Panc1 (cell line): ENCODE data around the gene H3-3A. TPM values are rescaled to one million over a fixed set of nuclear protein-coding genes. Genes with fewer than 3 reads are reported as not detected.

Experiments
- ATAC-seq: fragments of 200-7000 bp; cut with Tn5 transposase; 2 replicates; pipeline ENCODE4 v1.9.1; 2020; ENCODE audit warnings: mild to moderate bottlenecking, moderate library complexity
- BruUV-seq: library from RNA; stranded (reverse); fragments of 400-500 nt; replicated peaks from 2 replicates; lab custom pipeline; 2021; lab: Mats Ljungman, UMichigan
- CTCF ChIA-PET: fragments of 300-600 bp; sonication (Branson Sonifier 250); formaldehyde crosslinking; loops from one replicate; lab custom pipeline; 2022; ENCODE audit warnings: antibody characterized with exemption; lab: Charles Lee
- POLR2A ChIA-PET: fragments of 300-600 bp; sonication (Branson Sonifier 250); formaldehyde crosslinking; loops from one replicate; lab custom pipeline; 2022; ENCODE audit warnings: antibody characterized with exemption; lab: Charles Lee
- DNase-seq: peaks from one replicate; pipeline ENCODE4 v3.0.0-alpha.2; 2010; ENCODE audit warnings: low read depth, low spot score
- H3K27ac ChIP-seq: 2 replicates; pipeline ENCODE4 v1.5.1; 2011; ENCODE audit warnings: mild to moderate bottlenecking, low read length, inconsistent platforms
- H3K27me3 ChIP-seq: fragments of 200-500 bp; sonication (Bioruptor generic); 2 replicates; pipeline ENCODE4 v1.6.0; 2014; ENCODE audit warnings: low read length, inconsistent platforms; ENCODE audit not compliant: control insufficient read depth, insufficient read depth
- H3K36me3 ChIP-seq: fragments of 200-500 bp; sonication (Bioruptor generic); 2 replicates; pipeline ENCODE4 v1.5.1; 2014; ENCODE audit warnings: inconsistent platforms, mild to moderate bottlenecking, low read length, moderate library complexity; ENCODE audit not compliant: control insufficient read depth, insufficient read depth
- H3K4me1 ChIP-seq: 2 replicates; pipeline ENCODE4 v1.5.1; 2011; ENCODE audit warnings: inconsistent platforms, mild to moderate bottlenecking, low read length, moderate library complexity; ENCODE audit not compliant: control insufficient read depth, insufficient read depth
- H3K4me3 ChIP-seq, 2 experiments: 2 replicates each; pipeline ENCODE4 v1.5.1; 2011 to 2012; ENCODE audit warnings: low read depth in 2 of 2, low read length in 2 of 2, mild to moderate bottlenecking in 2 of 2, inconsistent platforms in 1 of 2, moderate library complexity in 1 of 2
- H3K9me3 ChIP-seq: fragments of 200-500 bp; sonication (Bioruptor generic); 2 replicates; pipeline ENCODE4 v1.5.1; 2014; ENCODE audit warnings: low read depth, mild to moderate bottlenecking, inconsistent platforms, low read length, moderate library complexity; ENCODE audit not compliant: control insufficient read depth, insufficient read depth
- CTCF ChIP-seq: fragments of 450-650 bp; IDR thresholded peaks from 2 replicates; pipeline ENCODE4 v1.5.1; 2017; ENCODE audit warnings: mild to moderate bottlenecking
- POLR2AphosphoS5 ChIP-seq: IDR thresholded peaks from 2 replicates; pipeline ENCODE4 v1.6.1; 2012; ENCODE audit warnings: mild to moderate bottlenecking, low read depth, low read length, moderate library complexity
- SIN3A ChIP-seq: IDR thresholded peaks from 2 replicates; pipeline ENCODE4 v1.6.1; 2012; ENCODE audit warnings: low read depth, mild to moderate bottlenecking, low read length, moderate library complexity, borderline replicate concordance; ENCODE audit not compliant: insufficient read depth
- TCF7L2 ChIP-seq: IDR thresholded peaks from 2 replicates; pipeline ENCODE4 v1.6.1; 2011; ENCODE audit warnings: mild to moderate bottlenecking, low read depth, low read length, inconsistent platforms
- in situ Hi-C: cut with HindIII; loops from 2 replicates; pipeline ENCODE4 v1.10.0; 2016; ENCODE audit warnings: low sequenced_read_pairs, low pct_unique_long_range_greater_than_20kb
- intact Hi-C: fragments of 100-400 bp; cut with micrococcal nuclease; formaldehyde crosslinking; loops from one replicate; pipeline ENCODE4 v1.10.0; 2022; ENCODE audit not compliant: unreplicated experiment
- total RNA-seq: library from RNA; stranded (reverse); gene quantifications from one replicate; pipeline ENCODE4 v1.2.1, GENCODE V29; 2021; ENCODE audit not compliant: unreplicated experiment
- TF ChIP-seq, protein P1 (sequence below), 2 experiments: IDR thresholded peaks; 2 replicates each; pipeline ENCODE4 v1.6.1; 2011 to 2012; ENCODE audit warnings: low read depth in 2 of 2, control low read depth in 1 of 2, low read length in 1 of 2, mild to moderate bottlenecking in 1 of 2, moderate library complexity in 1 of 2; ENCODE audit not compliant: insufficient read depth in 1 of 2

H3-3A gene
- total RNA-seq, 1 experiment from 2014 or later = 404 TPM

DNA sequence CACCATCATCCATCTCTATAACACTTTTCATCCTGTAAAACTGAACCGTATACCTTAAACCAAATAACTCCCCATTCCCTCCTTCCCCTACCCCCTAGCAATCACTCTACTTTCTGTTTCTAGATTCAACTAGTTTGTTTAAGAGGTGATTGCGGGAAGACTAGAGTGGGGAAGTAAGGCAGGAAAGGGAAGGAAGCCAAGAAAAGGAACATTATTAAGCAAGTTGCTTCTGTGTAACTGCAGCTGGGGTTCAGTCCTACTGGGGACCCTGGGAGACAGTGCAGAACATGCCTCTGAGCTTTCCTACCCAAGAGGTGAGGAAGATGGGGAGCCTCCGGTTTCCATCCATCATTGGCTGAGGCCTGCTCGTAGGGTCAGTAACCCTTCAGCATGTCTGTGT lies 28.9 kb upstream of the H3-3A start:
- no peak overlapping the region for H3K4me3 ChIP-seq
- no peaks in the 10 kb centered on the region for H3K9me3 ChIP-seq
- DNase-seq (no peak), ATAC-seq (no peak)
- no peaks in the 10 kb centered on the region for H3K27me3 ChIP-seq
- in situ Hi-C loops = no loop called here
- no peaks in the 10 kb centered on the region for H3K4me1 ChIP-seq
- BruUV-seq = no TSS peak
- CTCF ChIA-PET = no interaction called here
- intact Hi-C loops = no loop called here
- TF ChIP-seq, protein P1, sequence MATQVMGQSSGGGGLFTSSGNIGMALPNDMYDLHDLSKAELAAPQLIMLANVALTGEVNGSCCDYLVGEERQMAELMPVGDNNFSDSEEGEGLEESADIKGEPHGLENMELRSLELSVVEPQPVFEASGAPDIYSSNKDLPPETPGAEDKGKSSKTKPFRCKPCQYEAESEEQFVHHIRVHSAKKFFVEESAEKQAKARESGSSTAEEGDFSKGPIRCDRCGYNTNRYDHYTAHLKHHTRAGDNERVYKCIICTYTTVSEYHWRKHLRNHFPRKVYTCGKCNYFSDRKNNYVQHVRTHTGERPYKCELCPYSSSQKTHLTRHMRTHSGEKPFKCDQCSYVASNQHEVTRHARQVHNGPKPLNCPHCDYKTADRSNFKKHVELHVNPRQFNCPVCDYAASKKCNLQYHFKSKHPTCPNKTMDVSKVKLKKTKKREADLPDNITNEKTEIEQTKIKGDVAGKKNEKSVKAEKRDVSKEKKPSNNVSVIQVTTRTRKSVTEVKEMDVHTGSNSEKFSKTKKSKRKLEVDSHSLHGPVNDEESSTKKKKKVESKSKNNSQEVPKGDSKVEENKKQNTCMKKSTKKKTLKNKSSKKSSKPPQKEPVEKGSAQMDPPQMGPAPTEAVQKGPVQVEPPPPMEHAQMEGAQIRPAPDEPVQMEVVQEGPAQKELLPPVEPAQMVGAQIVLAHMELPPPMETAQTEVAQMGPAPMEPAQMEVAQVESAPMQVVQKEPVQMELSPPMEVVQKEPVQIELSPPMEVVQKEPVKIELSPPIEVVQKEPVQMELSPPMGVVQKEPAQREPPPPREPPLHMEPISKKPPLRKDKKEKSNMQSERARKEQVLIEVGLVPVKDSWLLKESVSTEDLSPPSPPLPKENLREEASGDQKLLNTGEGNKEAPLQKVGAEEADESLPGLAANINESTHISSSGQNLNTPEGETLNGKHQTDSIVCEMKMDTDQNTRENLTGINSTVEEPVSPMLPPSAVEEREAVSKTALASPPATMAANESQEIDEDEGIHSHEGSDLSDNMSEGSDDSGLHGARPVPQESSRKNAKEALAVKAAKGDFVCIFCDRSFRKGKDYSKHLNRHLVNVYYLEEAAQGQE (IDR thresholded peaks at IDR 0.05; ENCODE audit: insufficient read depth in 1 of 2, low read depth in 2 of 2, low read length in 1 of 2) = no peak
- TF ChIP-seq POLR2AphosphoS5 (no peak), SIN3A (no peak), TCF7L2 (no peak), CTCF (no peak)
- H3K36me3 ChIP-seq = no peaks in the 10 kb centered on the region
- no peak overlapping the region for H3K27ac ChIP-seq
- POLR2A ChIA-PET = no interaction called here

DNA sequence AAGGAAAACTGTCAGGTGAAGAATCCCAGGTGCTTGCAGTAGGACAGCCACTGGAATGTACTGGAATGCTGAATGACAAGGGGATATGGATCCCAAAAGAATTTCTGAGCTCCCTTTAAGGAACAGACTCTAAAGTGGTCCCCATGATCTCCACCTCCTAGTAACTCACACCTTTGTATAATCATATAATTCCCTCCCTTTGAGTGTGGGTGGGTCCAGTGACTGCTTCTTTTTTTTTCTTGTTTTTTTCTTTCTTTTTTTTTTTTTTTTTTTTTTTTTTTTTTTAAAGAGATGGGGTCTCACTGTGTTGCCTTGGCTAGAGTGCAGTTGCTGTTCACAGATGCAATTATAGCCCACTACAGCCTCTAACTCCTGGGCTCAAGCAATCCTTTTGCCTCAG lies 28.5 kb upstream of the H3-3A start:
- no TSS peak for BruUV-seq
- POLR2A ChIA-PET = no interaction called here
- intact Hi-C loops = no loop called here
- Histone ChIP-seq H3K27me3 (no peaks in the 10 kb centered on the region), H3K36me3 (no peaks in the 10 kb centered on the region), H3K4me1 (no peaks in the 10 kb centered on the region), H3K27ac (no peak overlapping the region), H3K4me3 (no peak overlapping the region), H3K9me3 (no peaks in the 10 kb centered on the region)
- TF ChIP-seq CTCF (no peak), SIN3A (no peak), TCF7L2 (no peak), POLR2AphosphoS5 (no peak)
- TF ChIP-seq, protein P1 (IDR thresholded peaks at IDR 0.05; ENCODE audit: insufficient read depth in 1 of 2, low read depth in 2 of 2, low read length in 1 of 2) = no peak
- in situ Hi-C loops = no loop called here
- CTCF ChIA-PET = interaction anchor here (0.5 kb wide), 1 partner anchor 60 kb away, joined by 3 read pairs; no protein-coding TSS in a partner anchor
- ATAC-seq = no peak
- no peak for DNase-seq
